HG02571 (cell line): Measurements from ENCODE around the gene NELFB.

Source experiments
- ATAC-seq: cut with Tn5 transposase; IDR thresholded peaks from one replicate; pipeline ENCODE4 v1.9.1; 2021; ENCODE audit warnings: mild to moderate bottlenecking, moderate library complexity; ENCODE audit not compliant: unreplicated experiment

NELFB gene

DNA sequence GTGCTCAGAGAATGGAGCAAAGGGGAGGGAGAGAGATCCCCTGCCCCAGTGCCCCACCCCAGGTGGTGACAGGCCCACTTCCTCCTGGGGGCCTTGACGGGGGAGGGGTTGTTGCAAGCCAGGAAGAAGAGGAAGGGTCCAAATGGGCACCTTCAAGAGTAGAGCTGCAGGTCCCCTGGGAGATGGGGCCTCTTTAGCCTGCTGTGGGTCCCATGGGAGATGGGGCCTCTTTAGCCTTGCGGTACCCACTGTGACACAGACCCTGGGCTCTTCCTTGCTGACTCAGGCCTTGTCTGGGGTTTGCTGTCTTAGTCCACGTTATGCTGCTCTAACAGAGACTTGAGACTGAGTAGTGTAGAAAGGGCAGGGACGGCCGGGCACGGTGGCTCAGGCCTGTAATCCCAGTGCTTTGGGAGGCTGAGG is 12.8 kb downstream of the NELFB start:
- no peak for ATAC-seq

GRCh38 chr9:137268538-137269201 is 13.5 kb downstream of the NELFB start:
- ATAC-seq: no peak

GRCh38 chr9:137269231-137269772 is 14.2 kb downstream of the NELFB start:
- ATAC-seq: no peak

DNA sequence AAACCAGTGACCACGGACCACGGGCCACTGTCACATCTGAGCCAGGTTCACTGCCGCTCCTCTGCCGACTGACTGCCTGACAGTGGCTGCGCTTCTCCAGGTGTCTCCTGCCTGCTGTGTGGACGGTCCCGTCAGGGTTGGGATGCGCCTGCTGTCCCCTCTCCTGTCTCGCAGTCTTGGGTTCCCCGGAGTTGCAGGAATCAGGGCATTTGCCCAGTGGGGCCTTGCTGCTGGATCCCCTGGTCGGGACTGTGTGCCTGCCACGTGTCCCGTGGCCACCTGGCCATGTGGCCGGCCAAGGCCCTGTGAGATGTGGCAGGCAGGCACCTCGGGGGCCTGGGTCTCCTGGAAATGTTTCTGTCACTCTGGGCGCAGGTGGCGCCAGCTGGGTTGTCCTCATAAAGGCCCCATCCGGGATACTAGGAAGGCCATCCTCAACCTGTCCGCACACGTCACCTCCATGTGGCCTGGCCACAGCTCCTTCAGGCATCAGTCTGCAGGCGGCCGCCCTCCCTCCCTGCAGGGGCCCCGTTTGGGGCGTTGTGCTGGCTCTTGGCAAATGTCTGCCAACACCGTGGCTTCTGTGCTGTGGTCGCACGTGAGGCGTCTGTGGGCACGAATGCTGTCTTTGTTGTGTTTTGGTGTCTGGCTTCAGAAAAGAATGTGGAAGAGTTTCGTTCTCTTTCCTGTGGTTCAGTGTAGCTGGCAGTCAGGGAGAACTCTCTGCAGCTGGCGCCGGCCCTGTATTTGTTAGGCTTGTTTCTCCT is 16.0 kb downstream of the NELFB start:
- no peak for ATAC-seq

DNA sequence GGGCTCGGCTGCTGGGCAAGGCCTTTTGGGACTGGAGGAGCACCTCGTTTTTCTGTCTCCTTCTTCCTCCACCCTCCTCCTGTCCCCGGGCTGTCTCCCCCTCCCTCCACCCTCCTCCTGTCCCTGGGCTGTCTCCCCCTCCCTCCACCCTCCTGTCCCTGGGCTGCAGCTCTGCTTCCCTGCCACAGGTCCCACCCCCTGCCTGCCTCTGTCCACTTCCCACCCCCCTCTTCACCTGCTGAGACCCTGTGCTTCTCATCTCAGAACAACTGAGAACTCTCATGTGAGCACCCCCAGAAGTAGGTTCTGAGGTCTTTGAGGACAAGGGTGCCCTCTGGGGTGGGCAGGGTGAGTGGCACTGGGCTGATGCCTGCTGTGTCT is 16.6 kb downstream of the NELFB start:
- ATAC-seq: no peak

DNA sequence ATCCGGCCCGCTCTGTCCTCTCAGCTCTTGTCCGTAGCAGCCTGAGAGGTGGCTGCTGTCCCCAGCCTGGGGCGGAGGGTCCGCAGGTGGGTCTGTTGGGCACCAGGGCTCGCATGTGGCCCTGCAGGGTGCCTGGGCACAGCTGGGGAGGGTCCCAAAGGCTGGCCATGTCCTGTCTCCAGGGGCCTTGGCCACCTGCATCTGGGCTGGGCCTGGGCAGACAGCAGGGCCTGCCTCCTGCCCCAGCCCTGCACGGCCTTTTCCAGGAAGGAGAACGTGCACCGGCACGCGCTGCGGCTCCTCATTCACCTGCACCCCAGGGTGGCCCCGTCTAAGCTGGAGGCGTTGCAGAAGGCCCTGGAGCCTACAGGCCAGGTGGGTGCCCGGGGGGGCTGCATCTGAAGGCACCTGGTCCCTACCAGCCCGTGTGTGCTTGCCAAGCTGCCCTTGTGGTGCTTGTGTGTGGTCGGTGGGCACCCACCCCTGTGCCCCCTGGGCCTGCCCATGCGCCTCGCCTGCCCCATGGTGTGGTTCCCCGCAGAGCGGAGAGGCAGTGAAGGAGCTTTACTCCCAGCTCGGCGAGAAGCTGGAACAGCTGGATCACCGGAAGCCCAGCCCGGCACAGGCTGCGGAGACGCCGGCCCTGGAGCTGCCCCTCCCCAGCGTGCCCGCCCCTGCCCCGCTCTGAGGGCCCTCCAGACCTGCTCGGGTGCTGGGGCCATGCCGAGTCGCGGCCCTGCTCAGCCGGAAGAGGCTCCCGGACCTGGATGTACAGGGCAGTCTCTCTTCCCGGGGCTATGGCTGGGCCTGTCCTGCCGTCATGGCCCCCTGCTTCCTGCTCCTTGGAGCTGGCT is 17.3 kb downstream of the NELFB start:
- no peak for ATAC-seq

GRCh38 chr9:137273095-137273490 is 18.0 kb downstream of the NELFB start:
- ATAC-seq: no peak

- no peak for ATAC-seq
These were observed 18.6 kb downstream of the NELFB start for GRCh38 chr9:137273611-137274320.

GRCh38 chr9:137275203-137275587 is 20.1 kb downstream of the NELFB start:
- ATAC-seq: no peak

GRCh38 chr9:137275588-137276472 is 20.7 kb downstream of the NELFB start:
- no peak for ATAC-seq

GRCh38 chr9:137276473-137277328 is 21.6 kb downstream of the NELFB start:
- no peak for ATAC-seq

DNA sequence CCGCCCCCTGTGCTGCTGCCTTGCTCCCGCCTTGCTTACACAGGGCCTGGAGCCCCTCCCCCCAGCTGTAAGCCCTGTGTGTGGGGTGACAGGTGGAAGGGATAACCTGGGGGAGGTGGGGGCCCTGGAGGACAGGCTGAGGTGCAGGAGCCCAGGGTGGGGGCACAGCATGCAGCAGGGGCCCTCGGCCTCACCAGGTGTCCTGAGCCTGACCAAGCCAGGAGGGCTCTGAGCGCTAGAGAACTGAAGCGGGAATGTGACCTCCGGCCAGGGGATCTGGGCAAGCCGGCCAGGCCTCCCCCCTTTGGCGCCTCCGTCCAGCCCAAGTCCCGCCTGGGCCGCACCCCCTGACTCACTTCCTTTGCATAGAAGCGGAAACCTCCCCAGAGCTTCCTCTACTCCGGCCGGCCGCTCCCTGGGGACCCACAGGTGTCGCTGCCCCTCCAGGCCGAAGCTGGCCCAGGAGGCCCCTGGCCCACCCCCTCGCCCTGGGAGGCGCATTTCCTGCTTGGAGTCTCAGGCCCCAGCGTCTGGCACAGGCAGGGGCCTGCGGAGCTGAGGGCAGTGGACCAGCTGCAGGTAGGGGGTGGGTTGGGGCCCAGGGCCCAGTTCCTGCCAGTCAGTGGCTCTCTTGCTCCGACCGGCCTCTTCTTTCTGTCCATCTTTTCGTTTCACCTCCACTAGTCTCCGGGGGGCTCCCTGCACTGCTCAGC is 22.4 kb downstream of the NELFB start, which contains the start of gene TOR4A:
Gene TOR4A (plus strand): TSS at position 398 of the 713 bp plus-strand sequence. CDS start 964 bp downstream, outside the sequence.
- ATAC-seq: no peak

- ATAC-seq: no peak
These were observed 23.1 kb downstream of the NELFB start for GRCh38 chr9:137278061-137278701.

DNA sequence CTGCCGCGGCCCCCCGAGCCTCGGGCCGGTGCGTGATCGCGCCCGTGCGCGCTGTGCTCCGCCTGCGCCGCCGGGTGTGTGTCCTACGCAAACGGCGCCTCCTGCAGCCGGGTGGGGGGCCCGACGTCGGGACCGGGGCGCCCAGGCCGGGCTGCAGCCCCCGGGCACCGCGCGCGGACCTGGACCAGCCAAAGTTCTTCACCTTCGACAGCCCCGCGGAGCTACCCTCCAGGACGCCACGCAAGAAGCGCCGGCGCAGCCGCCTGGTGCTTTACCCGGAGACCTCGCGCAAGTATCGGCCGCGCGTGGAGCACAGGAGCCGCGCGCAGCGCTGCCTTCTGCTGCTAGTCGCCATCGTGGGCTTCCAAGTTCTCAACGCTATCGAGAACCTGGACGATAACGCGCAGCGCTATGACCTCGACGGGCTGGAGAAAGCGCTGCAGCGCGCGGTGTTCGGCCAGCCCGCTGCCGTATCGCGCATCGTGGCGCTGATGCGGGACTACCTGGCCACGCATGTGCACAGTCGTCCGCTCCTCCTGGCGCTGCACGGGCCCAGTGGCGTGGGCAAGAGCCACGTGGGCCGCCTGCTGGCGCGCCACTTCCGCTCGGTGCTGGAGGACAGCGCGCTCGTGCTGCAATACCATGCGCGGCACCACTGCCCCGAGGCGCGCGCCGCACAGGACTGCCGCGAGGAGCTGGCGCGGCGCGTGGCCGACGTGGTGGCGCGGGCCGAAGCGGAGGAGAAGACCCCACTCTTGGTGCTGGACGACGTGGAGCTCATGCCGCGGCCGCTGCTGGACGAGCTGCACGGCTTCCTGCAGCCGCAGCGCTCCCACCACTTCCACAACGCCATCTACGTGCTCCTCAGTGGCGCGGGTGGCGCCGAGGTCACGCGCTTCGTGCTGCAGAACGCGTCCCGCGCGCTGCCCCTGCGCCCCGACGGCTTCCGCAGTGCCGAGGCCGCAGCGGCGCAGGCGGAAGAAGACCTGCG is 23.9 kb downstream of the NELFB start:
- no peak for ATAC-seq

GRCh38 chr9:137279741-137280473 is 24.8 kb downstream of the NELFB start:
- no peak for ATAC-seq
